HFFc6 (cell line): ENCODE results near the gene EPHA6. TPM values are rescaled to one million over a fixed set of nuclear protein-coding genes. Genes with fewer than 3 reads are reported as not detected.

ENCODE experiments used
- DNase-seq: peaks from one replicate; pipeline ENCODE4 v3.0.0-alpha.2; 2018
- H3K27ac Mint-ChIP-seq: 2 replicates; pipeline ENCODE4 v1.8.0; 2020; ENCODE audit warnings: mild to moderate bottlenecking, mixed read lengths
- H3K27me3 Mint-ChIP-seq: 2 replicates; pipeline ENCODE4 v1.8.0; 2021; ENCODE audit warnings: mild to moderate bottlenecking, moderate library complexity, mixed read lengths; ENCODE audit not compliant: insufficient read depth
- H3K36me3 Mint-ChIP-seq: 2 replicates; pipeline ENCODE4 v1.8.0; 2021; ENCODE audit warnings: low read depth, mixed read lengths
- H3K4me1 Mint-ChIP-seq: 2 replicates; pipeline ENCODE4 v1.8.0; 2020; ENCODE audit warnings: low read depth, mixed read lengths
- H3K4me3 Mint-ChIP-seq: 2 replicates; pipeline ENCODE4 v1.8.0; 2020; ENCODE audit warnings: mild to moderate bottlenecking, moderate library complexity, mixed read lengths
- H3K9me3 Mint-ChIP-seq: 2 replicates; pipeline ENCODE4 v1.8.0; 2020; ENCODE audit warnings: mild to moderate bottlenecking, mixed read lengths
- total RNA-seq, 6 experiments: library from RNA; stranded (reverse); fragmentation: NEBNext Ultra II Directional; extraction: Animal tissue kit (Norgen Biotek cat#: 25700); gene quantifications; 2 replicates in 1 of 6; 3 replicates in 5 of 6; pipeline ENCODE4 v1.2.3, GENCODE V29; 2021
- TF ChIP-seq, protein P1 (sequence below): fragments of 200-600 bp; sonication (generic); IDR thresholded peaks from 2 replicates; pipeline ENCODE4 v1.5.0; 2021; ENCODE audit warnings: antibody characterized with exemption, mild to moderate bottlenecking

EPHA6 gene
- total RNA-seq, 6 experiments from 2014 or later: not detected

DNA sequence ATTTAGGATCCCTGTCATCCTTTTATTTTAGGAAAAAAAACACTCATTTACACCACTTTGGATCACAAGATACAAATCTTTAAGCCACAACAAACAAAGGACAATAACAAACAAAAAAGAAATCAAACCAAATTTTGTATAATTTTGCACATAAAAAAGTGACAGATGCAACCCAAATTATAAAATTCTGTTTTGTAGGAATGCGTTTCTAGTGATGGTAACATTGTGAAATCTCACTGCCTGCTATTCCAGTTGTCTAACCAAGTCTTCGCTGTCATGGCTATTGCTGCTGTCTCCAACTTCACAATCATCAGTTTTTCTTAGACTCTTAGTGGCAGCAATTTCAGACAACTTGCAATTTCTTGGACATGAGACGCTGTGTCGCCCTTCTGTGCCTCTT, 891.8 kb downstream of the EPHA6 start:
- DNase-seq: no peak
- TF ChIP-seq, protein P1, sequence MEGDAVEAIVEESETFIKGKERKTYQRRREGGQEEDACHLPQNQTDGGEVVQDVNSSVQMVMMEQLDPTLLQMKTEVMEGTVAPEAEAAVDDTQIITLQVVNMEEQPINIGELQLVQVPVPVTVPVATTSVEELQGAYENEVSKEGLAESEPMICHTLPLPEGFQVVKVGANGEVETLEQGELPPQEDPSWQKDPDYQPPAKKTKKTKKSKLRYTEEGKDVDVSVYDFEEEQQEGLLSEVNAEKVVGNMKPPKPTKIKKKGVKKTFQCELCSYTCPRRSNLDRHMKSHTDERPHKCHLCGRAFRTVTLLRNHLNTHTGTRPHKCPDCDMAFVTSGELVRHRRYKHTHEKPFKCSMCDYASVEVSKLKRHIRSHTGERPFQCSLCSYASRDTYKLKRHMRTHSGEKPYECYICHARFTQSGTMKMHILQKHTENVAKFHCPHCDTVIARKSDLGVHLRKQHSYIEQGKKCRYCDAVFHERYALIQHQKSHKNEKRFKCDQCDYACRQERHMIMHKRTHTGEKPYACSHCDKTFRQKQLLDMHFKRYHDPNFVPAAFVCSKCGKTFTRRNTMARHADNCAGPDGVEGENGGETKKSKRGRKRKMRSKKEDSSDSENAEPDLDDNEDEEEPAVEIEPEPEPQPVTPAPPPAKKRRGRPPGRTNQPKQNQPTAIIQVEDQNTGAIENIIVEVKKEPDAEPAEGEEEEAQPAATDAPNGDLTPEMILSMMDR: no peak
- H3K27ac Mint-ChIP-seq: no peak overlapping the region
- no peaks in the 10 kb centered on the region; the same call in 1 of the 2 replicates for H3K27me3 Mint-ChIP-seq
- no peak overlapping the region for H3K4me3 Mint-ChIP-seq
- no peaks in the 10 kb centered on the region for H3K36me3 Mint-ChIP-seq
- no peaks in the 10 kb centered on the region for H3K4me1 Mint-ChIP-seq
- H3K9me3 Mint-ChIP-seq: no peaks in the 10 kb centered on the region

DNA sequence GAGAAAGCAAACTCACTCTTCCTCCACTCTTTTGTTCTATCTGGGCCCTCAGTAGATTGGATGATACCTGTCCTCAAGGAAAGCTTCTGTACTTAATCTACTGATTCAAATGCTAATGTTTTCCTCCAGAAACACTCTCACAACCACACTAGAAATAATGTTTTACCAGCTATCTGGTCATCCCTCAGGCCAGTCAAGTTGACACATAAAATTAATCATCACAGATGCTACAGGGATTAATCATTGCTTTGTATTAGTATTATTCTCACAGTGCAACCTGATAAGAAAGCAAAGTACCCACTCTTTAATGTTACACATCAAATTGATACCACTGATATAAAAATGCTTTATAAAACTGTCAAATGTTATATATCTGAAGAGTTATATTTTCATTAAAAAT, 897.3 kb downstream of the EPHA6 start:
- H3K4me3 Mint-ChIP-seq: no peak overlapping the region
- TF ChIP-seq, protein P1: no peak
- no peaks in the 10 kb centered on the region for H3K36me3 Mint-ChIP-seq
- H3K9me3 Mint-ChIP-seq: no peaks in the 10 kb centered on the region
- no peak for DNase-seq
- H3K27ac Mint-ChIP-seq: no peak overlapping the region
- H3K27me3 Mint-ChIP-seq: no peaks in the 10 kb centered on the region; the same call in none of the 2 replicates
- H3K4me1 Mint-ChIP-seq: no peaks in the 10 kb centered on the region

DNA sequence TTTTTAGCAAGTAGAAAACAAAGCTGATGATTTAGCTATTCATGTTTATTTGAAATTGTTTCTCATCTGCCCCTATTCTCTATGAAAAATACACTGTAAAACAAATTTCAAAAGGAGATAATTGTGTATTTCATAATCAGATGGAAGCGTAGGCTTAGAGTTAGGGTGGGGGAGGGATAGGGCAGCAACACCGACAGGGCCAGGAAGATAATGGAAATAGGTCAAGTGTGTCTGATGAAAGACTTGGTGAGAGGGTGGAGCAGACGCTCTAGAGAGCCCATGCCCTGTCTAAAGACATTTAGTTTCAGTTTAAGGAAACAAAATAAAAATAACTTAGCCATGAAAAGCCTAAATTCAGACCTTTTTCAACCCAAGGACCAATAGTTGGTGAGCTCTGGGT, 898.5 kb downstream of the EPHA6 start:
- H3K4me1 Mint-ChIP-seq: no peaks in the 10 kb centered on the region
- no peaks in the 10 kb centered on the region for H3K36me3 Mint-ChIP-seq
- no peaks in the 10 kb centered on the region; the same call in none of the 2 replicates for H3K27me3 Mint-ChIP-seq
- DNase-seq: no peak
- no peaks in the 10 kb centered on the region for H3K9me3 Mint-ChIP-seq
- no peak overlapping the region for H3K4me3 Mint-ChIP-seq
- no peak overlapping the region for H3K27ac Mint-ChIP-seq
- TF ChIP-seq, protein P1: no peak

DNA sequence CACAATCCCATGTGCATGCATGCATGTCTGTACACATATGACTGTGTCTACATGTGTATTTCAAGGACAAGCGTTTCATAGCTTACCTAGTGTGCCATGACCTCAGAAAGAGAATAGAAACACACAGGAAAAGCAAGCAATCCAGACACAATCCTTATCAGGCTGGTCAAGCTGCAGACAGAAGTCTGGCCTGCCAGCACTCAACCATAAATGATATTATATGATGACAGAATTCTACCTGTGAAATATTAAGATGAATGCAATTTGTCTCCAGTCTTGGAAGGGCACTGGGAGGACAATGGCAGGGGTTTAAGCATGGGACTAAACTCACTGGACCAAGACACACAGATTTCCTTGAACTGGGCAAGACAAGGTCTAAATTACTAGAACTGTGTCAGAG, 899.2 kb downstream of the EPHA6 start:
- Mint-ChIP-seq H3K4me1 (no peaks in the 10 kb centered on the region), H3K9me3 (no peaks in the 10 kb centered on the region), H3K36me3 (no peaks in the 10 kb centered on the region), H3K27me3 (no peaks in the 10 kb centered on the region; the same call in none of the 2 replicates), H3K4me3 (no peak overlapping the region), H3K27ac (no peak overlapping the region)
- no peak for DNase-seq
- TF ChIP-seq, protein P1: no peak

DNA sequence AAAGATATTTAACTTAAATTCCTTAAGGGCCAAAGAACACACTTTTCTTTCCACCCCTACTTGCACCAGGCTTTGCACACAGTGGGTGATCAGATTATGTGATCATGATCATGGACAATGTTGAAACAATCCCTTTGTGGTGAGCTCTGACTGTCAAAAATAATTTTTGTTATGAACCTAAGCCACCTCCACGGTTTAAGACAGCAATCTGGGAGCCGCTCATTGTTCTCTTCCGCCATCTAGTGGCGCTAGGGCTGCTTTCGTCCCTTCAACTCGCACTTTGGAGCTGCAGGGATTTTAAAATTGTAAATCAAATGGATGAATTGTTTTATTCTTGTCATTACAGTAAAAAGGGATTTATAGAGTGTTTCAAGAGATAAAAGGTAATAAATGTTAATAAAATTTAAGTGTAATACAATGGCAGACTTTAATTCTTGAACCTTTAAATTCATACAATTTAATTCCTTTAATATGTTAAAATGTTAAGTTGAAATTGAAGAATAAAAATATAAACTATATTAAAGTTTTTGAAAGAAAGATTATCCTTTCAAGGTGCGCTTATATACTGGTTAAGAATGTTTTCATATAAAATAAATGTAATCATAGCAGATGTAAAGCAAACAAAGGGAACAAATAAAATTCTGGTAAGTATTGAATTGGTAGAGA, 904.9 kb downstream of the EPHA6 start:
- peak; percentile 39 for DNase-seq
- Mint-ChIP-seq H3K4me1 (no peaks in the 10 kb centered on the region), H3K36me3 (no peaks in the 10 kb centered on the region), H3K27me3 (no peaks in the 10 kb centered on the region), H3K4me3 (no peak overlapping the region), H3K27ac (no peak overlapping the region), H3K9me3 (no peaks in the 10 kb centered on the region)
- TF ChIP-seq, protein P1: peak; percentile 88
